DND-41 (cell line): ENCODE results near the gene PLEKHG2.

Experiments used
- ATAC-seq: fragments of 200-7000 bp; cut with Tn5 transposase; 3 replicates; pipeline ENCODE4 v1.9.1; 2021; ENCODE audit warnings: low read depth; ENCODE audit not compliant: insufficient read depth
- DNase-seq: peaks from one replicate; pipeline ENCODE4 v3.0.0-alpha.2; 2020
- H2AFZ ChIP-seq: 2 replicates; pipeline ENCODE4 v1.6.0; 2012; ENCODE audit warnings: low read depth, low read length
- H3K27ac ChIP-seq: 2 replicates; pipeline ENCODE4 v1.5.1; 2012; ENCODE audit warnings: low read length, inconsistent platforms
- H3K27me3 ChIP-seq: fragments of 200-600 bp; sonication (generic); 2 replicates; pipeline ENCODE4 v1.6.0; 2012; ENCODE audit warnings: low read length, mild to moderate bottlenecking, inconsistent platforms; ENCODE audit not compliant: insufficient read depth, poor library complexity
- H3K36me3 ChIP-seq: 2 replicates; pipeline ENCODE4 v1.5.1; 2012; ENCODE audit warnings: low read length, inconsistent platforms; ENCODE audit not compliant: insufficient read depth
- H3K4me1 ChIP-seq: 2 replicates; pipeline ENCODE4 v1.5.1; 2012; ENCODE audit warnings: mild to moderate bottlenecking, low read length; ENCODE audit not compliant: insufficient read depth
- H3K4me2 ChIP-seq: 2 replicates; pipeline ENCODE4 v1.6.0; 2012; ENCODE audit warnings: mild to moderate bottlenecking, moderate library complexity, low read length, inconsistent platforms; ENCODE audit not compliant: insufficient read depth
- H3K4me3 ChIP-seq, 2 experiments: fragments of 200-600 bp in 1 of 2; shearing (Covaris generic) in 1 of 2; 2 replicates each; pipeline ENCODE4 v1.5.1; 2012 to 2016; ENCODE audit warnings: inconsistent platforms in 2 of 2, low read length in 2 of 2, mild to moderate bottlenecking in 2 of 2, low read depth in 1 of 2, moderate library complexity in 1 of 2
- H3K79me2 ChIP-seq: 2 replicates; pipeline ENCODE4 v1.6.0; 2012; ENCODE audit warnings: low read length, inconsistent platforms; ENCODE audit not compliant: insufficient read depth
- H3K9ac ChIP-seq: 2 replicates; pipeline ENCODE4 v1.6.0; 2012; ENCODE audit warnings: low read depth, mild to moderate bottlenecking, inconsistent platforms, low read length, moderate library complexity
- H3K9me3 ChIP-seq: 2 replicates; pipeline ENCODE4 v1.5.1; 2012; ENCODE audit warnings: low read length, moderate library complexity, mild to moderate bottlenecking, inconsistent platforms; ENCODE audit not compliant: insufficient read depth, severe bottlenecking
- H4K20me1 ChIP-seq: 2 replicates; pipeline ENCODE4 v1.6.0; 2012; ENCODE audit warnings: low read length; ENCODE audit not compliant: insufficient read depth
- CTCF ChIP-seq: IDR thresholded peaks from 2 replicates; pipeline ENCODE4 v1.5.1; 2012; ENCODE audit warnings: borderline replicate concordance, low read length, moderate library complexity, mild to moderate bottlenecking; ENCODE audit not compliant: poor library complexity, severe bottlenecking; ENCODE audit errors: extremely low read depth
- EZH2 ChIP-seq: IDR thresholded peaks from 3 replicates; pipeline ENCODE4 v1.6.1; 2012; ENCODE audit warnings: borderline replicate concordance, low read depth, mild to moderate bottlenecking, moderate library complexity, low read length, inconsistent platforms; ENCODE audit not compliant: severe bottlenecking

The PLEKHG2 gene

DNA sequence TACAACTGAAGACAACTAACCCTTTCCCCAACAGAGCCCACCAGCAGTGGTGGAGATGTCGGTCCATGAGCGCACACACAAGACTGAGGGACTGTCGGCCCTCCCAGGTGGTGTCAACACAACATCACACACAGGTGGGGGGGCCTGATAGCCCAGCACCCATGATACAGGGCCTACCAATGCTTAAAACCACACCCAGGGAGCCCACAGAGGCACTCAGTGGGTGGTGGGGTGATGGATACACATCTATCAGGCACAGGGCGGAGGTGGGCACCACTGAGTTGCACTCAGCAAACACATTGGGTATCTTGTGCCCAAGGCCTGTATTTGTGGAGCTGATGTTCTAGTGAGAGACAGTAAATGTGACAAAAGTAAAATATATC, 12.8 kb upstream of the PLEKHG2 start:
- Histone ChIP-seq H3K79me2 (no peaks in the 10 kb centered on the region), H2AFZ (no peak overlapping the region), H3K9ac (no peak overlapping the region), H4K20me1 (0 out of 2 replicates have a peak, but pooled peaks cover 5% of the 10 kb centered on the region), H3K9me3 (no peaks in the 10 kb centered on the region), H3K4me1 (peaks cover 36% of the 10 kb centered on the region), H3K27ac (no peak overlapping the region), H3K36me3 (peaks cover 21% of the 10 kb centered on the region), H3K4me2 (no peak overlapping the region), H3K27me3 (no peaks in the 10 kb centered on the region), H3K4me3 (no peak overlapping the region)
- no peak for ATAC-seq
- no peak for DNase-seq
- TF ChIP-seq CTCF = no peak
- no peak for TF ChIP-seq EZH2

DNA sequence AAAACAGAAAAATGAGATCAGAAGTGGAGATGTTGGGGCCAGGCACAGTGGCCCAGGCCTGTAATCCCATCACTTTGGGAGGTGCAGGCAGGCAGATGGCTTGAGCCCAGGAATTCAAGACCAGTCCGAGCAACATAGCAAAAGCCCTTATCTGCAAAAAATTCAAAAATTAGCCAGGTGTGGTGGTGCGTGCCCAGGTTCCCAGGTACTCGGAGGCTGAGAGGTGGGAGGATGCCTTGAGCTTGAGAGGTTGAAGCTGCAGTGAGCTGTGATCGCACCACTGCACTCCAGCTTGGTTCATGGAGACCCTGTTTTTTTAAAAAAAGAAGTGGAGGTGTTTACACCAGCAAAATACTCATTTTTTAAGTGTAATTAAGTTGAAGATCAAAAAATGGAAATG, 12.4 kb upstream of the PLEKHG2 start:
- Histone ChIP-seq H3K79me2 (no peaks in the 10 kb centered on the region), H3K4me2 (no peak overlapping the region), H3K4me3 (no peak overlapping the region), H3K4me1 (peaks cover 36% of the 10 kb centered on the region), H3K27me3 (no peaks in the 10 kb centered on the region), H2AFZ (no peak overlapping the region), H3K9ac (no peak overlapping the region), H3K27ac (no peak overlapping the region), H4K20me1 (0 out of 2 replicates have a peak, but pooled peaks cover 5% of the 10 kb centered on the region), H3K9me3 (no peaks in the 10 kb centered on the region), H3K36me3 (peaks cover 18% of the 10 kb centered on the region)
- no peak for TF ChIP-seq CTCF
- TF ChIP-seq EZH2 = no peak
- ATAC-seq (no peak), DNase-seq (no peak)

DNA sequence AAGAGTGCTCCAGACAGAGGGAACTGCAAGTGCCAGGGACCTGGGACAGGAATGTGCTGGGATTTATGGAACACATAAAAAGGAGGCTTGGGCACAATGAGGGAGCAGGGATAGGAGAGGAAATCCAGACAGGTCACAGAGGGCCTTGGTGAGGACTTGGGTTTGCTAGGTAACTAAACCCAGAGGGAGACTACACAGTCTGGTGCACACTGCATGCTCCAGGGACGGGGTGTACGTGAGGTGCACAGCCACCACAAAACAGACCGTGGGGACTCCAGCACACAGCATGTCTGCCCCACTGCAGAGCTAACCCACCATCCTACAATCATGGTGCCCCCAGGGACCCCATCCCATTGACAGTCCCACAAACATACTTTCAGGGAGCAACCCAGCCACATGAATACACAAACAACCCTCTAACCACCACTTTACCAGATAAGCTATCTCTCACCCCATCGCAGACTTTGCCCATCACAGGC, 11.4 kb upstream of the PLEKHG2 start:
- Histone ChIP-seq H3K27me3 (no peaks in the 10 kb centered on the region), H3K36me3 (peaks cover 13% of the 10 kb centered on the region), H4K20me1 (0 out of 2 replicates have a peak, but pooled peaks cover 5% of the 10 kb centered on the region), H3K79me2 (no peaks in the 10 kb centered on the region), H3K9me3 (no peaks in the 10 kb centered on the region), H3K27ac (0 out of 2 replicates have a peak overlapping the region, but pooled peaks have one; percentile 11), H2AFZ (no peak overlapping the region), H3K4me1 (peaks cover 43% of the 10 kb centered on the region), H3K4me3 (no peak overlapping the region), H3K9ac (no peak overlapping the region), H3K4me2 (no peak overlapping the region)
- no peak for TF ChIP-seq CTCF
- TF ChIP-seq EZH2 = no peak
- no peak for ATAC-seq
- no peak for DNase-seq
